NCI-H510A treated with DMSO at 0.1 percent for 48 hours (cell line): ENCODE data around the gene PRR4.

Experiments used
- DNase-seq: peaks from one replicate; lab custom pipeline; 2025; lab: John Stamatoyannopoulos, UW

The PRR4 gene

DNA sequence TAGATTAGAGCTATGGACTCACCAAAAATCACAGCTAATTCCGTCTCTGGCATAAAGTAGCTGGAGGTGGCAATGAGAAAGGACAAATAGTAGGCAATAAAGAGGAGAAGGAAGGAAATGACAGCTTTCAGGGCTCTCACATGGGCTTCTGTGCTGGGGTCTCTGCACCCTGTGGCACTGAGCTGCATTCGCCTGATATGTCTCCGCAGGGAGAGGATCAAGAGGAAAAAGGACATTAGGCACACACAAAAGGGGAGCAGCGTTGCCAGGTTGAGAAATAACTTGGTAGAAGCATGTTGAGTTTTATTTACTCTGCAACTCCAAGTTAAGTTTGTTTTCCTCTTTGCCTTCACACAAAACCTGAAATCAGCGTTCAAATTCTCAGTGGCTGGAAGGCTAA is 47.5 kb downstream of the PRR4 start:
- no peak for DNase-seq
